Hepatocyte (in vitro differentiated cells): Measurements from ENCODE around the gene LCE2D.

Experiments used
- CTCF ChIP-seq: fragments of 200-600 bp; sonication (generic); IDR thresholded peaks from 2 replicates; pipeline ENCODE4 v1.5.1; 2016; ENCODE audit warnings: antibody characterized with exemption, mild to moderate bottlenecking; ENCODE audit not compliant: poor library complexity
- EZH2 ChIP-seq: fragments of 200-600 bp; sonication (generic); IDR thresholded peaks from 2 replicates; pipeline ENCODE4 v1.6.1; 2016; ENCODE audit warnings: antibody characterized with exemption, mild to moderate bottlenecking, borderline replicate concordance
- EZH2phosphoT487 ChIP-seq: fragments of 200-600 bp; sonication (generic); IDR thresholded peaks from one replicate; pipeline ENCODE4 v1.6.1; 2018; ENCODE audit warnings: antibody characterized with exemption, mild to moderate bottlenecking, low read depth, moderate library complexity; ENCODE audit not compliant: unreplicated experiment, severe bottlenecking

- TF ChIP-seq CTCF (no peak), EZH2 (no peak), EZH2phosphoT487 (no peak)
Observed at GRCh38 chr1:152681616-152682015, 18.4 kb downstream of the LCE2D start.
